ENCODE measurements around the gene TPP1. TPM values are rescaled to one million over a fixed set of nuclear protein-coding genes. Genes with fewer than 3 reads are reported as not detected.

TPP1 gene
- total and polyA plus RNA-seq, 2 of the 13 experiments (the other 11 are each of a cell fraction or from before 2014, with no cell fraction given), result 13.9 to 74.6 TPM

DNA sequence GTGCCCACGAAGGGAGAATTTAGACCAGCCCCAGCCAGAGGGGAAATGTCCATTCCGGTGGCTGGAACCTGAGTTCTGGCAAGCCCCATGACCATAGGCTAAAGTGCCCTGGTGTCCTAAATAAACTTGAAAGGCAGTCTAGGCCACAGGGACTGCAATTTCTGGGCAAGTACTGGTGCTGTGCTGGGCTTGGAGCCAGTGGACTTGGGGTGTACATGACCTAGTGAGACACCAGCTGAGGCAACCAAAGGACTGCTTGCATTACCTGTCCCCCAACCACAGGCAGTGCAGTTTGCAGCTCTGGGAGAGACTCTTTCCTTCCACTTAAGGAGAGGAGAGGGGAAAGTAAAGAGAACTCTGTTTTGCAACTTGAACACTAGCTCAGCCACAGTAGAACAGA, 39.5 kb downstream of the TPP1 start:
- no peak for FAIRE-seq
- CTCF ChIA-PET (ENCODE audit: low intra/inter-chr PET ratio, low total read pairs), result no interaction called here
- intact Hi-C loops (cut with micrococcal nuclease; ENCODE audit: unreplicated experiment), result no loop called here

DNA sequence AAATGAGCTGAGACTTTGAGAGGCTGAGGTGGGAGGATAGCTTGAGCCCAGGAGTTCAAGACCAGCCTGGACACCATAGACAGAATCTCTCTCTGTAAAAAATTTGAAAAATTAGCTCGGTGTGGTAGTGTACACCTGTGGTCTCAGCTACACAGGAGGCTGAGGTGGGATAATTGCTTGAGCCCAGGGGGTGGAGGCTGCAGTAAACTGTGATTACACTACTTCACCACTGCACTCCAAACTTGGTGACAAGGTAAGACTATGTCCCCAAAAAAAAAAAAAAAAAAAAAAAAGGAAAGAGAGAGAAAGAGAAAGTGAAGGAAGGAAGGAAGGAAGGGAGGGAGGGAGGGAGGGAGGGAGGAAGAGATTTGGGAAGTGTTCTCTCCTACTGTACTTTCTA, 41.1 kb downstream of the TPP1 start:
- H3K4me2 ChIP-seq (ENCODE audit: low read depth, low read length), result no peak overlapping the region
- H2AFZ ChIP-seq (ENCODE audit: low read length), result no peak overlapping the region
- ATAC-seq (no peak), FAIRE-seq (no peak), DNase-seq (ENCODE audit: low spot score) (no peak)
- H3K4me3 ChIP-seq (replicated peaks in 1 of 3; ENCODE audit: insufficient read depth in 1 of 3, low read depth in 2 of 3, low read length in 3 of 3), result no peak overlapping the region
- H3K9ac ChIP-seq (ENCODE audit: insufficient read depth, low read depth, low read length), result no peak overlapping the region
- WGBS (ENCODE audit: low lambda C conversion rate), result 90% methylated on average over 1 of the region's 1 CpG
- no TSS peak for BruUV-seq (replicated peaks)
- H3K27me3 ChIP-seq (ENCODE audit: control insufficient read depth in 1 of 2, insufficient read depth in 2 of 2, low read length in 2 of 2), result no peaks in the 10 kb centered on the region
- no peaks in the 10 kb centered on the region for H4K20me1 ChIP-seq (ENCODE audit: insufficient read depth, low read length)
- H3K36me3 ChIP-seq (replicated peaks in 1 of 2; ENCODE audit: control insufficient read depth in 1 of 2, insufficient read depth in 2 of 2, low read length in 2 of 2), result no peaks in the 10 kb centered on the region
- H3K4me1 ChIP-seq (ENCODE audit: insufficient read depth, low read length), result no peaks in the 10 kb centered on the region
- CTCF ChIA-PET (ENCODE audit: low intra/inter-chr PET ratio, low total read pairs), result no interaction called here
- POLR2A ChIA-PET, result no interaction called here
- H3K9me3 ChIP-seq (ENCODE audit: low read length), result 0 out of 2 replicates have a peak, but pooled peaks cover under 1% of the 10 kb centered on the region
- in situ Hi-C loops (cut with HindIII; ENCODE audit: extremely low pct_ligation_motif_present, low pct_unique_long_range_greater_than_20kb) (no loop called here), intact Hi-C loops (cut with micrococcal nuclease; ENCODE audit: unreplicated experiment) (no loop called here)
- no peak overlapping the region for H3K27ac ChIP-seq (ENCODE audit: extremely low read length, insufficient read depth, low read length)
- H3K79me2 ChIP-seq (ENCODE audit: insufficient read depth, low read length), result no peaks in the 10 kb centered on the region
- no peak for TF ChIP-seq ZMAT3 (CRISPR knock-in tag; conservative IDR thresholded peaks at IDR 0.05)
- TF ChIP-seq, protein P1, sequence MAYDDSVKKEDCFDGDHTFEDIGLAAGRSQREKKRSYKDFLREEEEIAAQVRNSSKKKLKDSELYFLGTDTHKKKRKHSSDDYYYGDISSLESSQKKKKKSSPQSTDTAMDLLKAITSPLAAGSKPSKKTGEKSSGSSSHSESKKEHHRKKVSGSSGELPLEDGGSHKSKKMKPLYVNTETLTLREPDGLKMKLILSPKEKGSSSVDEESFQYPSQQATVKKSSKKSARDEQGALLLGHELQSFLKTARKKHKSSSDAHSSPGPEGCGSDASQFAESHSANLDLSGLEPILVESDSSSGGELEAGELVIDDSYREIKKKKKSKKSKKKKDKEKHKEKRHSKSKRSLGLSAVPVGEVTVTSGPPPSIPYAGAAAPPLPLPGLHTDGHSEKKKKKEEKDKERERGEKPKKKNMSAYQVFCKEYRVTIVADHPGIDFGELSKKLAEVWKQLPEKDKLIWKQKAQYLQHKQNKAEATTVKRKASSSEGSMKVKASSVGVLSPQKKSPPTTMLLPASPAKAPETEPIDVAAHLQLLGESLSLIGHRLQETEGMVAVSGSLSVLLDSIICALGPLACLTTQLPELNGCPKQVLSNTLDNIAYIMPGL (CRISPR knock-in tag; IDR thresholded peaks at IDR 0.05; ENCODE audit: borderline replicate concordance in 1 of 2, low read depth in 1 of 2), result no peak
- TF ChIP-seq, protein P2, sequence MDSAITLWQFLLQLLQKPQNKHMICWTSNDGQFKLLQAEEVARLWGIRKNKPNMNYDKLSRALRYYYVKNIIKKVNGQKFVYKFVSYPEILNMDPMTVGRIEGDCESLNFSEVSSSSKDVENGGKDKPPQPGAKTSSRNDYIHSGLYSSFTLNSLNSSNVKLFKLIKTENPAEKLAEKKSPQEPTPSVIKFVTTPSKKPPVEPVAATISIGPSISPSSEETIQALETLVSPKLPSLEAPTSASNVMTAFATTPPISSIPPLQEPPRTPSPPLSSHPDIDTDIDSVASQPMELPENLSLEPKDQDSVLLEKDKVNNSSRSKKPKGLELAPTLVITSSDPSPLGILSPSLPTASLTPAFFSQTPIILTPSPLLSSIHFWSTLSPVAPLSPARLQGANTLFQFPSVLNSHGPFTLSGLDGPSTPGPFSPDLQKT (CRISPR knock-in tag; IDR thresholded peaks at IDR 0.05; ENCODE audit: borderline replicate concordance), result no peak
- TF ChIP-seq, protein P3, sequence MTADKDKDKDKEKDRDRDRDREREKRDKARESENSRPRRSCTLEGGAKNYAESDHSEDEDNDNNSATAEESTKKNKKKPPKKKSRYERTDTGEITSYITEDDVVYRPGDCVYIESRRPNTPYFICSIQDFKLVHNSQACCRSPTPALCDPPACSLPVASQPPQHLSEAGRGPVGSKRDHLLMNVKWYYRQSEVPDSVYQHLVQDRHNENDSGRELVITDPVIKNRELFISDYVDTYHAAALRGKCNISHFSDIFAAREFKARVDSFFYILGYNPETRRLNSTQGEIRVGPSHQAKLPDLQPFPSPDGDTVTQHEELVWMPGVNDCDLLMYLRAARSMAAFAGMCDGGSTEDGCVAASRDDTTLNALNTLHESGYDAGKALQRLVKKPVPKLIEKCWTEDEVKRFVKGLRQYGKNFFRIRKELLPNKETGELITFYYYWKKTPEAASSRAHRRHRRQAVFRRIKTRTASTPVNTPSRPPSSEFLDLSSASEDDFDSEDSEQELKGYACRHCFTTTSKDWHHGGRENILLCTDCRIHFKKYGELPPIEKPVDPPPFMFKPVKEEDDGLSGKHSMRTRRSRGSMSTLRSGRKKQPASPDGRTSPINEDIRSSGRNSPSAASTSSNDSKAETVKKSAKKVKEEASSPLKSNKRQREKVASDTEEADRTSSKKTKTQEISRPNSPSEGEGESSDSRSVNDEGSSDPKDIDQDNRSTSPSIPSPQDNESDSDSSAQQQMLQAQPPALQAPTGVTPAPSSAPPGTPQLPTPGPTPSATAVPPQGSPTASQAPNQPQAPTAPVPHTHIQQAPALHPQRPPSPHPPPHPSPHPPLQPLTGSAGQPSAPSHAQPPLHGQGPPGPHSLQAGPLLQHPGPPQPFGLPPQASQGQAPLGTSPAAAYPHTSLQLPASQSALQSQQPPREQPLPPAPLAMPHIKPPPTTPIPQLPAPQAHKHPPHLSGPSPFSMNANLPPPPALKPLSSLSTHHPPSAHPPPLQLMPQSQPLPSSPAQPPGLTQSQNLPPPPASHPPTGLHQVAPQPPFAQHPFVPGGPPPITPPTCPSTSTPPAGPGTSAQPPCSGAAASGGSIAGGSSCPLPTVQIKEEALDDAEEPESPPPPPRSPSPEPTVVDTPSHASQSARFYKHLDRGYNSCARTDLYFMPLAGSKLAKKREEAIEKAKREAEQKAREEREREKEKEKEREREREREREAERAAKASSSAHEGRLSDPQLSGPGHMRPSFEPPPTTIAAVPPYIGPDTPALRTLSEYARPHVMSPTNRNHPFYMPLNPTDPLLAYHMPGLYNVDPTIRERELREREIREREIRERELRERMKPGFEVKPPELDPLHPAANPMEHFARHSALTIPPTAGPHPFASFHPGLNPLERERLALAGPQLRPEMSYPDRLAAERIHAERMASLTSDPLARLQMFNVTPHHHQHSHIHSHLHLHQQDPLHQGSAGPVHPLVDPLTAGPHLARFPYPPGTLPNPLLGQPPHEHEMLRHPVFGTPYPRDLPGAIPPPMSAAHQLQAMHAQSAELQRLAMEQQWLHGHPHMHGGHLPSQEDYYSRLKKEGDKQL (CRISPR knock-in tag; IDR thresholded peaks at IDR 0.05; ENCODE audit: low read depth), result no peak

More for the DNA sequence above, 39.5 kb downstream of the TPP1 start:
- Histone ChIP-seq H3K27ac (ENCODE audit: extremely low read length, insufficient read depth, low read length) (no peak overlapping the region), H3K79me2 (ENCODE audit: insufficient read depth, low read length) (no peaks in the 10 kb centered on the region), H3K4me1 (ENCODE audit: insufficient read depth, low read length) (no peaks in the 10 kb centered on the region), H4K20me1 (ENCODE audit: insufficient read depth, low read length) (no peaks in the 10 kb centered on the region), H3K4me3 (replicated peaks in 1 of 3; ENCODE audit: insufficient read depth in 1 of 3, low read depth in 2 of 3, low read length in 3 of 3) (no peak overlapping the region), H3K4me2 (ENCODE audit: low read depth, low read length) (no peak overlapping the region), H3K9me3 (ENCODE audit: low read length) (peaks cover 16% of the 10 kb centered on the region), H2AFZ (ENCODE audit: low read length) (no peak overlapping the region), H3K27me3 (ENCODE audit: control insufficient read depth in 1 of 2, insufficient read depth in 2 of 2, low read length in 2 of 2) (no peaks in the 10 kb centered on the region), H3K36me3 (replicated peaks in 1 of 2; ENCODE audit: control insufficient read depth in 1 of 2, insufficient read depth in 2 of 2, low read length in 2 of 2) (no peaks in the 10 kb centered on the region), H3K9ac (ENCODE audit: insufficient read depth, low read depth, low read length) (no peak overlapping the region)
- in situ Hi-C loops (cut with HindIII; ENCODE audit: extremely low pct_ligation_motif_present, low pct_unique_long_range_greater_than_20kb), result no loop called here
- no TSS peak for BruUV-seq (replicated peaks)
- POLR2A ChIA-PET, result no interaction called here
- DNase-seq (ENCODE audit: low spot score), result no peak
- no CpG with 5 or more reads among the region's 2 CpGs for WGBS (ENCODE audit: low lambda C conversion rate)
- no peak for ATAC-seq
- TF ChIP-seq ATF7 (IDR thresholded peaks at IDR 0.05) (no peak), ATF7 (CRISPR knock-in tag; IDR thresholded peaks at IDR 0.05) (no peak), HDAC2 (CRISPR knock-in tag; IDR thresholded peaks at IDR 0.05) (no peak), ZNF101 (CRISPR knock-in tag; IDR thresholded peaks at IDR 0.05; ENCODE audit: borderline replicate concordance, low read depth) (no peak), ZNF329 (CRISPR knock-in tag; IDR thresholded peaks at IDR 0.05; ENCODE audit: low read depth) (no peak), ADNP (CRISPR knock-in tag; IDR thresholded peaks at IDR 0.05) (no peak)
- TF ChIP-seq, protein P4, sequence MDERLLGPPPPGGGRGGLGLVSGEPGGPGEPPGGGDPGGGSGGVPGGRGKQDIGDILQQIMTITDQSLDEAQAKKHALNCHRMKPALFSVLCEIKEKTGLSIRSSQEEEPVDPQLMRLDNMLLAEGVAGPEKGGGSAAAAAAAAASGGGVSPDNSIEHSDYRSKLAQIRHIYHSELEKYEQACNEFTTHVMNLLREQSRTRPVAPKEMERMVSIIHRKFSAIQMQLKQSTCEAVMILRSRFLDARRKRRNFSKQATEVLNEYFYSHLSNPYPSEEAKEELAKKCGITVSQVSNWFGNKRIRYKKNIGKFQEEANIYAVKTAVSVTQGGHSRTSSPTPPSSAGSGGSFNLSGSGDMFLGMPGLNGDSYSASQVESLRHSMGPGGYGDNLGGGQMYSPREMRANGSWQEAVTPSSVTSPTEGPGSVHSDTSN (CRISPR knock-in tag; IDR thresholded peaks at IDR 0.05), result no peak

Measured in HepG2 (cell line).